Activated T-cell treated with anti-CD3 and anti-CD28 coated beads, Interleukin-2, amount 50 U/mL, for 24 hours (primary cell): ENCODE measurements around the gene DNAJB8.

Source experiments
- DNase-seq: peaks from one replicate; pipeline ENCODE4 v3.0.0-alpha.2; 2020
- H3K27ac Mint-ChIP-seq: 2 replicates; pipeline ENCODE4 v1.8.0; 2020; ENCODE audit warnings: mild to moderate bottlenecking, mixed read lengths
- H3K27me3 Mint-ChIP-seq: 2 replicates; pipeline ENCODE4 v1.8.0; 2020; ENCODE audit warnings: mixed read lengths
- H3K36me3 Mint-ChIP-seq: 2 replicates; pipeline ENCODE4 v1.8.0; 2020; ENCODE audit warnings: low read depth, mixed read lengths
- H3K4me1 Mint-ChIP-seq: 2 replicates; pipeline ENCODE4 v1.8.0; 2020; ENCODE audit warnings: low read depth, mixed read lengths
- H3K4me3 Mint-ChIP-seq: 2 replicates; pipeline ENCODE4 v1.8.0; 2020; ENCODE audit warnings: mild to moderate bottlenecking, moderate library complexity, mixed read lengths
- H3K9me3 Mint-ChIP-seq: 2 replicates; pipeline ENCODE4 v1.8.0; 2020; ENCODE audit warnings: mixed read lengths

The DNAJB8 gene

DNA sequence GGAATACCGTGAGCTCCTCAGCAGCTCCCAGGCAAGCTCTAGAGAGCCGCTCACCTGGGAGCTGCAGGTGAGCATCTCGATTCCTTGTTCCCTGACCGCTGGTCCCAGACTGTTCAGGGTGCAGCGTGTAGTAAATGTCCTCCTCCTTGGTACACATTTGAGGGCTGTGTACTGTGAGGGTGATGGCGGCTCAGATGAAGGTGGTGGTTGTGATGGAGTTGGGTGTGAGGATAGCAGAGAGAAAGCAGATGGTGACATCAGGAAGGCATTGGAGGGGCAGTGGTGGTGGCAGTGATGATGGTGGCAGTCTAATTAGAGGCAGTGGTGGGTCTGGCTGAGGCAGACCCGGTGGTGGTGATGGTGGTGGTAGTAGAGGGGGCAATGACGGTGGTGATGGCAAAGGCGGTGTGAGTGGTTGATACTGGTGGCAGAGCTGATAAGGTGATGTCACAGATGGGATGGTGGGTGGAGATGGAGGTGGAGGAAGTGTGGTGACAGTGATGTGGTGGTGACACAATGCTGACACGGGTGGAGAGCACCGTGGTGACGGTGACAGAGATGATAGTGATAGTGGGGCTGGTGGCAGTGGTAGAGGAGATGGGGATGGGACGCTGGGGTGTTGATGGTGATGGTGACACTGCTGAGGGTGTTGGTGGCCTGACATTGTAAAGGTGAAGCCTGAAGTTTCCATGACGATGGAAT, at the start of gene DNAJB8:
Gene DNAJB8, minus strand, starts transcription at position 51 of the 702 bp plus-strand sequence. CDS start 3,645 bp downstream, outside the sequence.
- Mint-ChIP-seq H3K36me3 (no peaks in the 10 kb centered on the region), H3K27ac (no peak within 1 kb of the TSS), H3K9me3 (no peaks in the 10 kb centered on the region), H3K27me3 (peaks cover 35% of the 10 kb centered on the region), H3K4me1 (peaks cover 10% of the 10 kb centered on the region), H3K4me3 (no peak within 1 kb of the TSS)
- DNase-seq = no peak

DNA sequence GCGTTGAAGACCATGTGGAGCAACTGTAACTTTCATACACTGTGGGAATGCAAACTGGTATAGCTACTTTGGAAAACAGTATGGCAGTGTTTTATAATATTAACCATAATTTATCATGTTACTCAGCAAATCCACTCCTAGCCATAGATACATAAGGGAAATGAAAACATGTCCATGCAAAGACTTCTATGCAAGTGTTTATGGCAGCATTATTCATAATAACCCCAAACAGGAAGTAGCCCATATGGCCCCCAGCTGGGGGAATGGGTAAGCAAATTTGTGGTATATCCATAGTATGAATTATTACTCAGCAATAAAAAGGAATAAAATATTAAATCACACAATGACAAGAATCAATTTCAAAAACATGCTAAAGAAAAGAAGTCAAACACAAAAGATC, 49.3 kb upstream of the DNAJB8 start:
- H3K4me3 Mint-ChIP-seq = no peak overlapping the region
- peaks cover 61% of the 10 kb centered on the region for H3K27me3 Mint-ChIP-seq
- H3K36me3 Mint-ChIP-seq = no peaks in the 10 kb centered on the region
- DNase-seq = no peak
- H3K27ac Mint-ChIP-seq = no peak overlapping the region
- H3K9me3 Mint-ChIP-seq = peaks cover 11% of the 10 kb centered on the region
- no peaks in the 10 kb centered on the region for H3K4me1 Mint-ChIP-seq

DNA sequence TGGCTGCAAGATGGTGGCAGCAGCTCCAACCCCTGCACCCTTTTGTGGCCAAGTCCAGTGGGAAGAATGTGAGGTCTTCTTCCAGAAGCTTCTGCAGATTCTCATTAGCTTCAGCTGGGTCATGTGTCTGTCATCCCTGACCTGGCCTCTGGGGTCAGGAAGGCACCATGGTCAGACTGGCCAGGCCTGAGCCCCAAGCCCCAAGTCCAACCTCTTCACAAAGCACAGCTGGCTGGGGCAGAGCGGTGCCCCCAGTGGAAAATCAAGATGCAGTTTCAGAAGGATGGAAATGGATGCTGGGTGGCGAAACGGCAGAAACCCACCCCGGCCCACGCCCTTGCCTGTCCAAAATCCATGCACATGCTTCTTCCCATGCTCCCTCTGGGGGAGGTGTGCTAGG, 42.2 kb upstream of the DNAJB8 start:
- Mint-ChIP-seq H3K4me1 (no peaks in the 10 kb centered on the region), H3K9me3 (peaks cover 2% of the 10 kb centered on the region), H3K4me3 (no peak overlapping the region), H3K27ac (no peak overlapping the region), H3K36me3 (no peaks in the 10 kb centered on the region), H3K27me3 (peaks cover 45% of the 10 kb centered on the region)
- no peak for DNase-seq

- Mint-ChIP-seq H3K4me3 (no peak overlapping the region), H3K4me1 (no peaks in the 10 kb centered on the region), H3K27me3 (peaks cover 41% of the 10 kb centered on the region), H3K9me3 (no peaks in the 10 kb centered on the region), H3K27ac (no peak overlapping the region), H3K36me3 (no peaks in the 10 kb centered on the region)
- DNase-seq = no peak
Observed at GRCh38 chr3:128506754-128507153, 40.1 kb upstream of the DNAJB8 start.

GRCh38 chr3:128505771-128506170, 39.1 kb upstream of the DNAJB8 start:
- H3K27ac Mint-ChIP-seq = no peak overlapping the region
- H3K4me1 Mint-ChIP-seq = no peaks in the 10 kb centered on the region
- peaks cover 37% of the 10 kb centered on the region for H3K27me3 Mint-ChIP-seq
- no peak overlapping the region for H3K4me3 Mint-ChIP-seq
- H3K36me3 Mint-ChIP-seq = no peaks in the 10 kb centered on the region
- no peaks in the 10 kb centered on the region for H3K9me3 Mint-ChIP-seq
- no peak for DNase-seq

DNA sequence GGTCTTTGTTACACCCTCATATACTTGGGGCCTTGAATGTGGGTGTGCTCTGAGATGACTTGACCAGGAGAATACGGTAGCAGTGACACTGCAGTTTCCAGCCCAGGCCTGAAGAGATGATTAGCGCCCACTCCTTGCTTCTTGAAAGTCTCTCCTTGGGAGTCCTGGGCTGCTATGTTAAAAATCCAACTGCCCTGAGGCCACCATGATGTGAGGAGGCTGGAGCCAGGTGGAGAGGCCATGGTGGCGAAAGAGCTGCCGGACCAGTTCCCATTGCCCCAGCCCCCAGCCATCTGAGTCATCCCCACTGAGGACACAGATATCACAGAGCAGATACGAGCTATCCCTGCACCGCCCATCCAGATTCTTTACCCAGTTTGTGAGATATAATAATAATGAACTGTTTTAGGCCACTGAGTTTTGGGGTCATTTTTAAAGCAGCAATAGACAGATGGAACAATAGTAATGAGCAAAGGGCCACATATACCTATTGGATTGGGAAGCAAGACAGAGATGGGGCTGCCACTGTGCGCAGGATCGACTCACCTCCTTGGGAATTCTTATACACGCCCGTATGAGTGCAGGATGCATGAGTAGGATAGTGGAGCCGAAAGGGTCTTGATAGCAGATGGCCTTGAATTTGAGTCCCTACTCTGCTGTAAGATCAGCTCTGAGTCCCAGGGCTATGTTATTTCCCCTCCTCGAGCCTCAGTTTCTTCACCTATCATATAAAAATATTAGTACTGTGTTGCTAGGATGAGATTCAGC, 38.5 kb upstream of the DNAJB8 start:
- H3K27me3 Mint-ChIP-seq = peaks cover 31% of the 10 kb centered on the region
- no peaks in the 10 kb centered on the region for H3K9me3 Mint-ChIP-seq
- H3K36me3 Mint-ChIP-seq = no peaks in the 10 kb centered on the region
- H3K4me1 Mint-ChIP-seq = no peaks in the 10 kb centered on the region
- DNase-seq = no peak
- H3K27ac Mint-ChIP-seq = peak overlapping the region; percentile 35
- no peak overlapping the region for H3K4me3 Mint-ChIP-seq

- H3K27ac Mint-ChIP-seq = no peak overlapping the region
- peaks cover 31% of the 10 kb centered on the region for H3K27me3 Mint-ChIP-seq
- no peaks in the 10 kb centered on the region for H3K4me1 Mint-ChIP-seq
- H3K36me3 Mint-ChIP-seq = no peaks in the 10 kb centered on the region
- no peak overlapping the region for H3K4me3 Mint-ChIP-seq
- DNase-seq = no peak
- no peaks in the 10 kb centered on the region for H3K9me3 Mint-ChIP-seq
Observed at GRCh38 chr3:128504533-128504915, 37.8 kb upstream of the DNAJB8 start.

- peaks cover 31% of the 10 kb centered on the region for H3K27me3 Mint-ChIP-seq
- no peaks in the 10 kb centered on the region for H3K9me3 Mint-ChIP-seq
- H3K36me3 Mint-ChIP-seq = no peaks in the 10 kb centered on the region
- no peak for DNase-seq
- H3K27ac Mint-ChIP-seq = no peak overlapping the region
- no peak overlapping the region for H3K4me3 Mint-ChIP-seq
- H3K4me1 Mint-ChIP-seq = no peaks in the 10 kb centered on the region
Observed at GRCh38 chr3:128503751-128504532, 37.3 kb upstream of the DNAJB8 start.

DNA sequence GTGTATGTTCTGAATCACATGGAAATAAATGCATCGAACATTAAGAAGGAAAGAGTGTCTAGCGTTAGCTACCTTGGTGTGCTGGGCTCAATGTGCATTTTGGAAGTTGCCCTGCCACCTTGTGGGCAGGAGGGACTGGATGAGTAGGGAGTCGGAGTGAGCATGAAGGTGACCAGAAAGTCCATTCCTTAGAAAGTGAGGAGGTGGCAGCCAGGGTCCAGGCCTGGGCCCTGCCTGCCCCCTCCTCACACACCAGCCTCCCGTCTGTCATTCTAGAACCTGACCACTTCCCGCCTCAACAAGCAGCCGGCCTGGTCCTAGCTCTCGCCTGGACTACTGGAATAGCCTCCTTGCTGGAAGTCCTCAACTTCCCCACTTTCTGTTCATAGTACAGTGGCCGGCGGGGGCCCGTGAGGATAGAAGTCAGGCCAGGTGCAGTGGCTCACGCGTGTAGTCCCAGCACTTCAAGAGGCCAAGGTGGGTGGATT, 36.5 kb upstream of the DNAJB8 start:
- DNase-seq = no peak
- Mint-ChIP-seq H3K36me3 (no peaks in the 10 kb centered on the region), H3K9me3 (no peaks in the 10 kb centered on the region), H3K27ac (no peak overlapping the region), H3K4me1 (no peaks in the 10 kb centered on the region), H3K27me3 (peaks cover 31% of the 10 kb centered on the region), H3K4me3 (no peak overlapping the region)

- no peak for DNase-seq
- Mint-ChIP-seq H3K4me1 (no peaks in the 10 kb centered on the region), H3K4me3 (no peak overlapping the region), H3K27ac (no peak overlapping the region), H3K36me3 (no peaks in the 10 kb centered on the region), H3K9me3 (no peaks in the 10 kb centered on the region), H3K27me3 (peaks cover 27% of the 10 kb centered on the region)
Observed at GRCh38 chr3:128502712-128503111, 36.0 kb upstream of the DNAJB8 start.

GRCh38 chr3:128501431-128501830, 34.7 kb upstream of the DNAJB8 start:
- Mint-ChIP-seq H3K36me3 (no peaks in the 10 kb centered on the region), H3K4me1 (peaks cover 9% of the 10 kb centered on the region), H3K9me3 (no peaks in the 10 kb centered on the region), H3K27me3 (peaks cover 36% of the 10 kb centered on the region), H3K27ac (no peak overlapping the region), H3K4me3 (no peak overlapping the region)
- DNase-seq = no peak

DNA sequence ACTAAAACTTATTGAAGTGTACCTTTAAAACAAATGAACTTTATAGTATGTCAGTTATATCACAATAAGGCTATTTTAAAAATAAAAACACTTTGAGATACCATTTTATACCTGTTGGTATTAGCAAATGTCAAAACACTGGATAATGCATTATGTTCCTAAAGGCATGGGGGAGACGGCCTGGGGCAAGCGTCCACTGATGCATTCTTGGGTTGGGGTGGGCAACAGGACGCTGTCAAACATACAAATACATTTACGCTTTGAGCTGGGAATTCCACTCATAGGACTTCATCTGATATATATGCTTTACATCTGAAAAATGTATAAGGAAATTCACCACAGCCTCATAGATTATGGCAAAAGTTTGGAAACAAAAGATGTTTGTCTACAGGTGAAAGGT, 33.9 kb upstream of the DNAJB8 start:
- Mint-ChIP-seq H3K27ac (no peak overlapping the region), H3K36me3 (no peaks in the 10 kb centered on the region), H3K9me3 (no peaks in the 10 kb centered on the region), H3K4me3 (no peak overlapping the region), H3K4me1 (peaks cover 9% of the 10 kb centered on the region), H3K27me3 (peaks cover 45% of the 10 kb centered on the region)
- DNase-seq = no peak

GRCh38 chr3:128499724-128500275, 33.1 kb upstream of the DNAJB8 start:
- DNase-seq = no peak
- no peaks in the 10 kb centered on the region for H3K36me3 Mint-ChIP-seq
- no peak overlapping the region for H3K27ac Mint-ChIP-seq
- no peak overlapping the region for H3K4me3 Mint-ChIP-seq
- peaks cover 53% of the 10 kb centered on the region for H3K27me3 Mint-ChIP-seq
- H3K9me3 Mint-ChIP-seq = no peaks in the 10 kb centered on the region
- H3K4me1 Mint-ChIP-seq = peaks cover 9% of the 10 kb centered on the region

DNA sequence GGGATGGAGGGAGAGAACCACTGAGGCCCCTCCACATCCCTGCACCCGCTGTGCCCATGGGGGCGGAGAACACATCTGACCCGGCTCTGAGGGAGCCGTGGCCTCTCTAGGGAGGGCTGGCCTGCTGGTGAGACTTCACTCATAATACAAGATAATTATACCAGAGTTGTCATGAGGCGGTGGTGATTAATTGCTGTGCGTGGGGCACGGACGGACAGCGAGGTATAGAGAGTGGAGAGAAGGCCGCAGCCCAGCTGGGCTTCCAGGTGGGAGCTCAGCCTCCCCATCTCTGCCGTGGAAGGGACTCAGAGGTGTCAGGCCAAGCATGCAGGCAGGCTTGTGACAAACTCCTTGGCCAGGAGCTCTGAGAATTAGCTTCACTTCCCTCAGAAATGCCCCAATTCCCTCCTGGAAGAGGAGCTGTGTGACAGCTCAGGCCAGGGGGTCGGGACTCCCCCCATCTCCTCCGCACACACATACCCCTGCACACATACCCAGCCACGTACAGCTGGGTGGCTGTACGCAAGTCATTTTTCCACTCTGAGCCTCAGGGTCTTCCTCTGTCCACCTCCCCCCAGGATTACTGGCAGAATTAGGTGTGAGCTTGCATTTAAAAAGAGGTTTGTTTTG, 32.3 kb upstream of the DNAJB8 start:
- Mint-ChIP-seq H3K4me3 (no peak overlapping the region), H3K27ac (no peak overlapping the region), H3K9me3 (no peaks in the 10 kb centered on the region), H3K4me1 (peaks cover 9% of the 10 kb centered on the region), H3K27me3 (peaks cover 60% of the 10 kb centered on the region), H3K36me3 (no peaks in the 10 kb centered on the region)
- DNase-seq = no peak
